Gastrocnemius medialis (tissue), 4 donors: ENCODE data around the gene PRPF19. TPM values are rescaled to one million over a fixed set of nuclear protein-coding genes. Genes with fewer than 3 reads are reported as not detected.

Experiments used
- ATAC-seq, 2 donors: fragments of 150-250 bp; one replicate each; pipeline ENCODE4 v1.9.1; 2016
- DNase-seq, 2 donors: peaks; one replicate each; pipeline ENCODE4 v3.0.0-alpha.2; 2019
- H3K27ac ChIP-seq, 4 donors: fragments of 200-600 bp; sonication (generic); 1 replicate in 1 of 4; 2 replicates in 3 of 4; pipeline ENCODE4 v1.5.1; 2016 to 2018; ENCODE audit warnings: mild to moderate bottlenecking in 2 of 4, moderate library complexity in 1 of 4
- H3K27me3 ChIP-seq, 3 donors: fragments of 200-600 bp; sonication (generic) in 2 of 3; 1 replicate in 1 of 3; 2 replicates in 2 of 3; pipeline versions ENCODE4 v1.5.1 to v1.6.0; 2016 to 2019; ENCODE audit warnings: mild to moderate bottlenecking in 1 of 3, moderate library complexity in 1 of 3
- H3K36me3 ChIP-seq, 2 donors: fragments of 200-600 bp; sonication (generic) in 1 of 2; one replicate each; pipeline ENCODE4 v1.5.1; 2017 to 2018
- H3K4me1 ChIP-seq, 2 donors: fragments of 200-600 bp; sonication (generic) in 1 of 2; one replicate each; pipeline ENCODE4 v1.5.1; 2016 to 2017; ENCODE audit warnings: mild to moderate bottlenecking in 2 of 2
- H3K4me3 ChIP-seq, 4 donors: fragments of 200-600 bp; sonication (generic) in 3 of 4; 1 replicate in 1 of 4; 2 replicates in 3 of 4; pipeline ENCODE4 v1.5.1; 2016 to 2019; ENCODE audit warnings: mild to moderate bottlenecking in 2 of 4
- H3K9me3 ChIP-seq, 3 donors: fragments of 200-600 bp; sonication (generic) in 2 of 3; 1 replicate in 1 of 3; 2 replicates in 2 of 3; pipeline ENCODE4 v1.5.1; 2016 to 2019
- POLR2A ChIP-seq, 2 donors: fragments of 450-650 bp; IDR thresholded peaks; one replicate each; pipeline ENCODE4 v1.6.1; 2017; ENCODE audit warnings: antibody characterized with exemption in 2 of 2, mild to moderate bottlenecking in 2 of 2, moderate library complexity in 2 of 2
- in situ Hi-C, 4 donors: fragments of 200-750 bp; cut with MboI; loops; one replicate each; pipeline versions ENCODE4 v1.15.0 to v1.8.0; 2017; ENCODE audit warnings: low sequenced_read_pairs in 4 of 4
- intact Hi-C: fragments of 100-400 bp; cut with DNase I; formaldehyde crosslinking; loops from one replicate; pipeline ENCODE4 v1.15.1; 2023; ENCODE audit warnings: low total_unique reads
- total RNA-seq, 4 donors: library from RNA; depleted of rRNA; stranded (reverse); fragments of >200 nt; gene quantifications; one replicate each; pipeline versions ENCODE4 v1.1.0 to v1.2.3, GENCODE V29; 2016
- TF ChIP-seq, protein P1 (sequence below), 5 experiments: fragments of 450-650 bp in 3 of 5; fragments of 200-600 bp in 2 of 5; sonication (generic) in 2 of 5; IDR thresholded peaks in 4 of 5; conservative IDR thresholded peaks in 1 of 5; 1 replicate in 4 of 5; 2 replicates in 1 of 5; pipeline ENCODE4 v1.5.1; 2016 to 2019; ENCODE audit warnings: antibody characterized with exemption in 5 of 5, mild to moderate bottlenecking in 3 of 5, moderate library complexity in 3 of 5

Gene PRPF19
- total RNA-seq, 4 donors from 2014 or later, result 55.5 to 75.6 (median 71.9) TPM

- intact Hi-C loops, result no loop called here
- H3K9me3 ChIP-seq, result no peaks in the 10 kb centered on the region
- H3K36me3 ChIP-seq, result peaks cover 0 to 47% of the 10 kb centered on the region in 2 donors
- in situ Hi-C loops, result no loop called here
- no peaks in the 10 kb centered on the region for H3K27me3 ChIP-seq
- H3K4me1 ChIP-seq, result no peaks in the 10 kb centered on the region
- no peak overlapping the region for H3K27ac ChIP-seq
- TF ChIP-seq, protein P1, sequence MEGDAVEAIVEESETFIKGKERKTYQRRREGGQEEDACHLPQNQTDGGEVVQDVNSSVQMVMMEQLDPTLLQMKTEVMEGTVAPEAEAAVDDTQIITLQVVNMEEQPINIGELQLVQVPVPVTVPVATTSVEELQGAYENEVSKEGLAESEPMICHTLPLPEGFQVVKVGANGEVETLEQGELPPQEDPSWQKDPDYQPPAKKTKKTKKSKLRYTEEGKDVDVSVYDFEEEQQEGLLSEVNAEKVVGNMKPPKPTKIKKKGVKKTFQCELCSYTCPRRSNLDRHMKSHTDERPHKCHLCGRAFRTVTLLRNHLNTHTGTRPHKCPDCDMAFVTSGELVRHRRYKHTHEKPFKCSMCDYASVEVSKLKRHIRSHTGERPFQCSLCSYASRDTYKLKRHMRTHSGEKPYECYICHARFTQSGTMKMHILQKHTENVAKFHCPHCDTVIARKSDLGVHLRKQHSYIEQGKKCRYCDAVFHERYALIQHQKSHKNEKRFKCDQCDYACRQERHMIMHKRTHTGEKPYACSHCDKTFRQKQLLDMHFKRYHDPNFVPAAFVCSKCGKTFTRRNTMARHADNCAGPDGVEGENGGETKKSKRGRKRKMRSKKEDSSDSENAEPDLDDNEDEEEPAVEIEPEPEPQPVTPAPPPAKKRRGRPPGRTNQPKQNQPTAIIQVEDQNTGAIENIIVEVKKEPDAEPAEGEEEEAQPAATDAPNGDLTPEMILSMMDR (IDR thresholded peaks at IDR 0.05 in 4 of 5, conservative IDR thresholded peaks at IDR 0.05 in 1 of 5), result no peak
- no peak for TF ChIP-seq POLR2A (IDR thresholded peaks at IDR 0.05)
- no peak overlapping the region for H3K4me3 ChIP-seq
- no peak for ATAC-seq
- DNase-seq, result no peak
Observed at GRCh38 chr11:60851327-60852104, 54.9 kb downstream of the PRPF19 start.

DNA sequence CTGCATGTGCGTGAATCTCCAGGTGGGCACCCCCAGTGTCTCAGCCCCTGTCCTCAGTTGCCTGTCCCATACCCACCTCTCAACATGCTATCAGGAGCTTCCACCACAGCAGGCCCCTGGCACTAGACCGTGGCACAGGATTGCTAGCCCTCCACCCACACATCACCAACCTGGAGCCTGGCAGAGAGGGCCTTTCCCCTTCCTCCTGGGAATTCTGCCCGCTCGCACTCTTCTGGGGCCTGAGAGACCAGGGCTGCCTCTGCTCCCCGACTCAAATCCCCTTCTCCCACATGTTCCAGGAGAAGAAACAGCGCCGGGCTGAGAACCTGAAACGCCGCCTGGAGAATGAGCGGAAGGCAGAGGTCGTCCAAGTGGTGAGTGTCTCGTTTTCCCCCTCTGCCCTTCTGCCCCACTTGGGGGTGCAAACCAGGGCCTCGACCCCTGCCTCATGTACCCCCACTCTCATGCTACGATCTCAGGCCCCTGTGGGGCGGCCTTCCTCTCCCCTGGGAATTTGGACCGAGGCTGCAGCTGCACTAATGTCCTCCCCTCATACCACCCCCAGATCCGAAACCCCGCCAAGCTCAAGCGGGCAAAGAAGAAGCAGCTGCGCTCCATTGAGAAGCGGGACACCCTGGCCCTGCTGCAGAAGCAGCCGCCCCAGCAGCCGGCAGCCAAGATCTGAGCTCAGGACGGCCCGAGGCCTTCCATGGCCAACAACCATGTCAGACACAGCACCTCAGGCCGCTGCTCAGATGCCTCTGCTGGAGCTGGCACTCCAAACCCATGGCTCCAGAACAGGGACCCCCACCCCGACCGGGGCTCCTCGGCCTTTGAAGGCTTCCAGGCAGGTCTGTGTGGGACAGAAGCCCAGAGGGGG is 56.5 kb downstream of the PRPF19 start:
- Histone ChIP-seq H3K4me1 (peaks cover 0 to 2% of the 10 kb centered on the region in 2 donors), H3K9me3 (no peaks in the 10 kb centered on the region), H3K36me3 (peaks cover 0 to 47% of the 10 kb centered on the region in 2 donors), H3K27me3 (no peaks in the 10 kb centered on the region), H3K4me3 (no peak overlapping the region), H3K27ac (no peak overlapping the region)
- ATAC-seq (no peak), DNase-seq (no peak)
- intact Hi-C loops, result no loop called here
- TF ChIP-seq, protein P1 (IDR thresholded peaks at IDR 0.05 in 4 of 5, conservative IDR thresholded peaks at IDR 0.05 in 1 of 5), result no peak
- no peak for TF ChIP-seq POLR2A (IDR thresholded peaks at IDR 0.05)
- in situ Hi-C loops, result loop anchor here (25.0 kb wide), 2 partner anchors 287 to 337 kb away; no protein-coding TSS in a partner anchor

DNA sequence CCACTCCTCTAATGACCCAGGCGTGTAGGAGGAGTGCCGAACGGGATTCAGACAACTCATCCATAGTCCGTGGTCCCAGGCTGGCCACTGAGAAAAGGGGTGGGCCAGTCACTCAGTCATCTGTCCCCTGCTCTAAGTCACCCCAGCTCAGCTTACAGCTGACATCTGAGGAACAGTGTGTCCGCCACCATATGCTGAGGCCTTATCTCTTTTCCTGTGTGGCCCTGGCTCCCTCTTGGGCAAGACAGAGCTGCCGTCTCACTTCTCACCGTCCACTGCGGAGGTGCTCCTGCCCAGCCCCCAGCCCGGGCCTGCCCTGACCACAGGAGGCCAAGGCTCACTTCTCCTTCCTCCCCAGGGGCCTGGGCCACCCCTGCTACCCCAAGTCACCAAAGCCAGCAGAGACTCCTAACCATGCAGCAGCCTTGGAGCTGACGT is 57.7 kb downstream of the PRPF19 start:
- H3K4me1 ChIP-seq, result peaks cover 9 to 13% of the 10 kb centered on the region in 2 donors
- in situ Hi-C loops (loop anchor here (25.0 kb wide), 2 partner anchors 289 to 339 kb away; no protein-coding TSS in a partner anchor), intact Hi-C loops (no loop called here)
- H3K36me3 ChIP-seq, result peaks cover 0 to 47% of the 10 kb centered on the region in 2 donors
- no peaks in the 10 kb centered on the region for H3K27me3 ChIP-seq
- TF ChIP-seq, protein P1 (IDR thresholded peaks at IDR 0.05 in 4 of 5, conservative IDR thresholded peaks at IDR 0.05 in 1 of 5), result no peak
- TF ChIP-seq POLR2A (IDR thresholded peaks at IDR 0.05), result no peak
- H3K4me3 ChIP-seq, result no peak overlapping the region
- peak; percentile 31 for ATAC-seq
- peak overlapping the region in 2 of 4 donors; percentile 4 for H3K27ac ChIP-seq
- H3K9me3 ChIP-seq, result no peaks in the 10 kb centered on the region
- DNase-seq, result no peak

DNA sequence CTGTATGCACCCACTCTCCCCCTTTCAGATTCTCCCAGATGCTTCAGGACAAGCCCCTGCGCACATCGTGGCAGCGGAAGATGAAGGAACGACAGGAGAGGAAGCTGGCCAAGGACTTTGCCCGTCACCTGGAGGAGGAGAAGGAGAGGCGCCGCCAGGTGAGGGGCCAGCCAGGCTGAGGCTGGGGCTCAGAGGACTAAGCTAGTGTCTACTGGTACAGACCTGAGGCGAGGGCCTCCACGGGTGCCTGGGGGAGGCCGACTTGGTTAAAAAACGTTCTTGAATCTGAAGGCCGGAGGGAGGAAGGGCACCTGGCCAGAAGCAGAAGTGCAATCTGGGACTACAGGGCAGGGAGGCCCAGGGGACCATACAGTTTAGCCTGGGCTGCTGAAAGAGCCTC is 58.5 kb downstream of the PRPF19 start:
- H3K36me3 ChIP-seq, result peaks cover 0 to 47% of the 10 kb centered on the region in 2 donors
- no peaks in the 10 kb centered on the region for H3K9me3 ChIP-seq
- H3K27ac ChIP-seq, result no peak overlapping the region
- intact Hi-C loops (no loop called here), in situ Hi-C loops (loop anchor here (25.0 kb wide), 2 partner anchors 289 to 339 kb away; no protein-coding TSS in a partner anchor)
- TF ChIP-seq, protein P1 (IDR thresholded peaks at IDR 0.05 in 4 of 5, conservative IDR thresholded peaks at IDR 0.05 in 1 of 5), result no peak
- TF ChIP-seq POLR2A (IDR thresholded peaks at IDR 0.05), result no peak
- ATAC-seq (no peak), DNase-seq (no peak)
- no peaks in the 10 kb centered on the region for H3K27me3 ChIP-seq
- peaks cover 18 to 21% of the 10 kb centered on the region in 2 donors for H3K4me1 ChIP-seq
- no peak overlapping the region for H3K4me3 ChIP-seq
